HG02610 (cell line): ENCODE measurements around the gene CROCC.
"Not testable (repeated sequence)": the region's sequence is repeated elsewhere in the genome, so short reads cannot be mapped to it uniquely, and the experiment has no call there.

Experiments
- ATAC-seq: cut with Tn5 transposase; IDR thresholded peaks from one replicate; pipeline ENCODE4 v1.9.1; 2021; ENCODE audit warnings: mild to moderate bottlenecking, moderate library complexity; ENCODE audit not compliant: unreplicated experiment

Gene CROCC

GRCh38 chr1:16964169-16964568 is 42.4 kb downstream of the CROCC start:
- ATAC-seq: not testable (repeated sequence)

- no peak for ATAC-seq
These were observed 43.8 kb downstream of the CROCC start for GRCh38 chr1:16965486-16966067.

- no peak for ATAC-seq
These were observed 44.6 kb downstream of the CROCC start for GRCh38 chr1:16966282-16966681.

- no peak for ATAC-seq
These were observed 45.4 kb downstream of the CROCC start for GRCh38 chr1:16967095-16967575.

- no peak for ATAC-seq
These were observed 46.2 kb downstream of the CROCC start for GRCh38 chr1:16967962-16968361.

- ATAC-seq: no peak
These were observed 46.6 kb downstream of the CROCC start for GRCh38 chr1:16968372-16968771.

GRCh38 chr1:16969057-16969611 is 47.4 kb downstream of the CROCC start:
- no peak for ATAC-seq

- no peak for ATAC-seq
These were observed 47.9 kb downstream of the CROCC start for GRCh38 chr1:16969651-16970050.

GRCh38 chr1:16970132-16970910 is 48.6 kb downstream of the CROCC start:
- no peak for ATAC-seq

GRCh38 chr1:16971341-16972188 is 49.8 kb downstream of the CROCC start:
- ATAC-seq: no peak

- no peak for ATAC-seq
These were observed 50.6 kb downstream of the CROCC start for GRCh38 chr1:16972189-16972895.

- ATAC-seq: no peak
These were observed 51.5 kb downstream of the CROCC start for GRCh38 chr1:16973215-16973614.

- ATAC-seq: no peak
These were observed 53.5 kb downstream of the CROCC start for GRCh38 chr1:16975211-16975610.

GRCh38 chr1:16975838-16976237 is 54.1 kb downstream of the CROCC start:
- no peak for ATAC-seq

GRCh38 chr1:16976966-16977365 is 55.2 kb downstream of the CROCC start:
- no peak for ATAC-seq

GRCh38 chr1:16977377-16977776 is 55.6 kb downstream of the CROCC start:
- ATAC-seq: no peak

GRCh38 chr1:16978139-16978538 is 56.4 kb downstream of the CROCC start:
- no peak for ATAC-seq

- ATAC-seq: no peak
These were observed 57.1 kb downstream of the CROCC start for GRCh38 chr1:16978567-16979474.

GRCh38 chr1:16979475-16980327 is 58.0 kb downstream of the CROCC start:
- ATAC-seq: no peak
